ENCODE measurements around the gene SRSF11.

Gene SRSF11

DNA sequence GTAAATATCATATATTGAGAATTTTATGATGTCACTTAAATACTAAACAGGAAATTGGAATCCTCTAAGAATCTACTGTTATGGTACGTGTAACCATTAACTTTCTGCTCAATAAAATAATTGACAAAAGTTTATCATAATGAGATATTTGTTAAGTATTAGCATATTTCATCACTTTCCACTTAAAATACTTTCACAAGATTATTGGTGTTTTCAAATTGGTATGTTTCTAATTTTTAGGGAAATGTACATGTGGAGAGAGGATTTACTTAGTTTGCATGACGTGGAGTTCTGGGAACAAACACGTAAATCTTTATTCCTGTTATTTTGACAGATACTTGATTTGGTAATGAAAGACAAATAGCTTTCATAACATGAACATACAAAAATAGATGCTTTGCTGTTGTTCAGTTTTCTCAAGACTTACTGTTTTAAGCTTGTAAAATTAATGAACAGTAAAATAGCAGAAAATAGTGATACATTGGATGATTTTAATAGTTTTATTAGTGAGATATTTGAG lies 1.6 kb downstream of the SRSF11 start:
- no peak for DNase-seq

DNA sequence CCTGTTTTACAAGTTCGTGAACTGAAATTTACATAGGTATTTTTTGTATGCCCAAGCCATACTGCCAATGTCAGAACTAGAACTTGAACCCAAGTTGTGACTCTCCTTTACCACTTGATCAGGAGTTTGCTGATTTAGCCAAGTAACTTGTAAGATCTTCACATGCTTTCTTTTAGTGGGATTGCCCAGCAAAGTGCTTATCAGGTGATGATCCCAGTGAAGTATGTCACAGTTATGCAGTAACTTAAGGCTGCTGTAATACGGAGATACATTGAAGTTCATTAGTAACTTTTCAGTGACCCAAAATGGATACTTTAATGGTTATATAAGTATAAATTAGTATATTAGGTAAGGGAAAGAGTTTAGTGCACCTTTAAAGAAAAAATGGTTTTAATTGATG lies 3.8 kb downstream of the SRSF11 start:
- DNase-seq, result no peak

DNA sequence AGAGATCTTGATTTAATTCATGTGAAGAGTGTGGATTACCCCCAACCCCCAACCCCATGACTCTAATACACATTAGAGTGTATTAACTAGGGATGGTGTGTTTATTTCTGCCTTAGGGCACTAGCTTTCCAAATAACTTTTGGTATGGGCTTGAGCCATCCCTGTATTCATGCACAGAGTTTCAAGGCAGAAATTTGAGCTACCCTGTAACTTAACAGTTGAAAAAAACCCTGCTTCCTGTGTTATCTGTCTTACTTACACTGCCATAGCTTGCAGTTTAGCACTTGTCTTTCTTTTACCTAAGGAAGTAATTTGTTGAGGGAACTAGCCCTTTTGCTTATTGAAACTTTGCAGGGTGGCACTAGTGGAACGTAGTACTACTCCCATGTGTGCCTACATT lies 6.3 kb downstream of the SRSF11 start:
- peak in 1 of 5 donors; percentile 24 for DNase-seq

DNA sequence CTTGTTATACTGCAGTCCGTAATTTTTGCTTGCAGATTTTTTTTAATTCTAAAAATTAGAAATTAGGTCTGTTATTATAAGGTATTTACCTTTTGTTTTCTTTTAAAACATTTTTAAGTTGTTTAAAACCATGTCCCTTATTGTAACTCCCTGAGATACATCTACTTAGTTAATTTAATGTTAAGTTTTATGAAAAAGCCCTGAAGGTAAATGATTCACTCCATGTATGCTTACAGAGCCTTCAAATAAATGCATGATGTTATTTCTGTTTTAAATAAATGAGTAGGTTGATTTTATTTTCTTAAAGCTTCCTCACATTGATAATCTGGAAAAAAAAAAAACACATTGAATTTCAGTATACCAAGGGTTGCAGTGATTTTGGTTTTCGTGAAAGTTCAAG lies 7.5 kb downstream of the SRSF11 start:
- DNase-seq, result no peak

DNA sequence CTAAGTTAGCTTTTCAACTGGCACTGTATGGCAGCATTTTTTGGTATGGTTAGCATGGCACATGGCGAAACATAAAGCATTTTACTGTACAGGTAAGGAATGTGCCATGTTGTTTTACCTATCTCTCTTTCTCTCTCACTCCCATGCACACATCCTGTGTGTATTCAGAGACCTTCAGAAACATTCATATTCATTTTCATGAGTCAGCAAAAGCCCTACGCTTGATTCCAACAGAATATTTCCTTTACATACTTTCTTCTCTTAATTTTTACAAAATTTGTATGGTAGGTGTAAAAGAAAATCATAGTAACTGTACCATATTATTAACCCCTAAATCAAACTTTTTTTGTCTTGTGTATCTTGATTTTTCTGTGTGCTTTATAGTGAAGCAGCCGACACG lies 10.3 kb downstream of the SRSF11 start:
- no peak for DNase-seq

DNA sequence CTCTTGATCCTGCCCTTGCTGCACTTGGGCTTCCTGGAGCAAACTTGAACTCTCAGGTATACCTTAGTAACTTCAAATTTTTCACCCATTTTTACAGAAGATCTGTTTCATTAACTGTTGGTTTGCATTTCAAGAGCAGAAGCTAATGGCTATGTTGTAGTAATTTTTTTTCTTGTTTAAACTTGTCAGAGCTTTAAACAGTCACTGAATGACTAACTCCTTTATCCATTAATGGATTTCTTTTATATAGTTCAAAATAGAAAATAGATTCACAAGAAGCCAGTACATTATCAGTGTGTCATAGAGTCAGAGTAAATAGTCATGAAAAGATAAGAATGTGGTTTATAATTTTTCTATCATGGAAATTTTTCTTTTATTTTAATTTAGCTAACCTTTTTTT lies 13.6 kb downstream of the SRSF11 start:
- no peak for DNase-seq

DNA sequence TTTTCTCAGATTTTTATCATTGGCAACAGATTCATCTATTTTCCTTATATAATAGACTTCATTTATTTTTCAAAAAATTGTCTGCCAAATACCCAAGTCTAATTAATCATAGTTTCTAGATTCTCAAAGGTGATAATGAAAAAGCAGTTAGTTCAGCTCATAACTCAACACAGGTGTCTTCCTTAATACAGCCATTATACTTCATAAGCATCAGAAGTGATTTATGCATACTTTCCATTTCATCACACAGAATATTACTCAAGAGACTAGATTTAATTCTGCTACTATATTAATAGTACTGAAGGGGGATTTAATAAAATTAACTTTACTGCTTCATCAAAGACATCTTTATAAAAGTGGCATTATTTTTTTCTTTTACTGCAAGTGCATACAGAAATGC lies 18.8 kb downstream of the SRSF11 start:
- DNase-seq, result no peak

DNA sequence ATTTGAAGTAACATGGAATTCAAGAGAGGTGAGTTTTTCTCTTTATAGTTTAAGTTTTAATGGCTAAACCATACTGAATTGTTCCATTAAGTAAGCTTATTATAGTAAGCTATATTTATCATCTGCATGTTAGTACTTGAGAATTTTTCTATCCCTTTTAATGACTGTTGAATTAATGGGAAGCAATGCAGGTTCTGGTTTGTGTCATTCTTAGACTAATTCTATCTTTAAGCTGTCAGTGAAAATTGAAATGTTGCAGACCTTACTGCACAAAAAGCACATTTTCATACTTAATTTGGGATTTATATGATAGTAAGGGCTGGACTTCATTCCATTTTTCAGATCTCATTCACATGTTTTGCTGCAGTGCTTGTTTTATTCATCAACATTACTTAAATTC lies 25.9 kb downstream of the SRSF11 start:
- no peak for DNase-seq

DNA sequence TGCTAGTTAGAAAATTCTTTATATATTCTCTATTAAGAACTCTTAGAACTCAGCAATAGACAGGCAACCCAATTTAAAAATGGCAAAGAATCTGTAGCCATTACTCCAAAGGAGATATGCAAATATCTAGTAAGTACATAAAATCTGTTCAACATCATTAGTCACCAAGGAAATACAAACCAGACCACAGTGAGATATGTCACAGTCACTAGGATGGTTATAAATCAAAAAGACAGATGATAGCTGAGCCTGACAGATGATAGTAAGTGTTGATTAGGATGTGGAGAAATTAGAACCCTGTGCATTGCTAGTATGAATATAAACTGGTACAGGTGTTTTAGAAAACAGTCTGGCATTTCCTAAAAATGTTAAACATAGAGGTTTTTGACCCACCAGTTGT lies 26.6 kb downstream of the SRSF11 start:
- DNase-seq, result peak in 1 of 5 donors; percentile 31

DNA sequence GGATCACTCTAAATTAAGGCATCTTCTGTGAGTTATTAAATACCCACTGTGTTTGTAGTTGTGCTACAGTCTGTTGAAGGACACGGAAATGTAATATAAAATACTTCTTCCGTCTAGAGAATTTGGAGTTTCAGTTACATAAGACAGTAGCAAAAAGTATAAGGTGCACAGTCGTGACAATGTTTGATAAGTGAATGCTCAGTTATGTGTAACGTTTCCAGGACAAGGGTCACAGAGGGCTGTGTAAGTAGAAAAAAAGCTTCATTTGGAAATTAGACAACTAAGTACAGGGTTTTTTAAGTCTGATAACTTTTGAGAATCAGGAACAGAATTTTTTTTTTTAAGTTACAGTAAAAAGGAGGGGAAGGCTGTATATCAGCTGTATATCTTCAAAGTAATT lies 27.5 kb downstream of the SRSF11 start:
- no peak for DNase-seq

DNA sequence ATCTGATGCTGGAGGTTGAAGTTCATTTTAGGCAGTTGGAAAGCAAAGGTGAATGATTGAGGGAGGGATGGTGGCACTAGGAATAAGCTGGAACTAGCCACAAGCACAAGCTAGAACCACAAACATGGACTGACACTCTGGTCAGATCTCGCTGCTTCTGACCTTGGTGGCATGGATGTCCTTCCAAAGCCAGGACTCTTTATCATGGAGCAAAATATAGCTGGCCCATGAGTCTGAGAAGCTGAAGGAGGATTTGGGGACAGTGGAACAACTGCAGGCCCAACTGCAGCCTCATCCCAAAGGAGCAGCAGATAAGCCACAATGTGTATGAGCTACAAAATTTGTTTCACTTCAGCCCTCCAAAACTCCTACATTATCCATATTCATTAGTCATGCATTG lies 35.5 kb downstream of the SRSF11 start:
- DNase-seq, result no peak

DNA sequence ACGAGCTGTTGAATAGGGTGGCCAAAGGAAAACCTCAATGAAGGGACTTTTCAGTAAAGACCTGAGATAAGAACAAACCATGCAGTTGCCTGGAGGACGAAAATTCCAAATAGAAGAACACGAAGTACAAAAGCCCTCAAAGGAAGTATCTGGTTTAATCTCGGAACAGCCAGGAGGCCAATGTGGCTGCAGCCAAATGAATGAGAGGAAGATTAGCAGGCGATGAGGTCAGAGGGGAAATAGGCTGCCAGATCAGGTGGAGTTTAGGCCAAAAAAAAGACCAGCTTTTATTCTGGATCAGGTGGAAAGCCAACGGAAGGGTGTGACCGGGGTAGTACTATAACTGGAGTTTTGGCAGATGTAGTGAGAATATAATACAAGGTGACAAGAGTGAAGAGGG lies 43.7 kb downstream of the SRSF11 start:
- DNase-seq, result no peak

DNA sequence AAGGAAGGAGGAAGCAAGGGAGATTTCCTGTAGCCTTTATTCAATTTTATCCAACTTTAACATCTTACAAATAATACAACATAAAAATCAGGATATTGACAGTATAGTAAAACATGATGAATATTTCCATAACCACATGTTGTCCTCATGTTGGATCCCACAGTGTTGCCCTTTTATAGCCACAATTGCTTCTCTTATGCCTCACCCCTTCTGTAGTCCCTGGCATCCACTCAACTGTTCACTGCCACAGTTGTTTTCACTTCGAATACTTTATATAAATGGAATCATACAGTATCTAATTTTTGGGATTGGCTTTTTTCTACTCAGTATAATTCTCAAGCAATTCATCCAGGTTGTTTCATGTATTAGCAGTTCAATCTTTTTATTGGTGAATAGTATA lies 44.8 kb downstream of the SRSF11 start:
- DNase-seq, result no peak

DNA sequence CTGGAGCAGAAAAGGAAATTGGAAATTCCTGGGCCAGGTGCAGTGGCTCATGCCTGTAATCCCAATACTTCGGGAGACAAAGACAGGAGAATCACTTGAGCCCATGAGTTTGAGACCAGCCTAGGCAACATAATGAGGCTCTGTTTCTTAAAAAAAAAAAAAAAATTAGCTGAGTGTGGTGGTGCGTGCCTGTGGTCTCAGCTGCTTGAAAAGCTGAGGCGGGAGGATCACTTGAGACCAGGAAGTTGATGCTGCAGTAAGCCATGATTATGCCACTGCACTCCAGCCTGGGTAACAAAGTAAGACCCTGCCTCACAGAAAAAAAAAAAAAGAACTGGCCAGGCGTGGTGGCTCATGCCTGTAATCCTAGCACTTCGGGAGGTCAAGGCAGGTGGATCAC lies 56.7 kb downstream of the SRSF11 start:
- DNase-seq, result no peak

DNA sequence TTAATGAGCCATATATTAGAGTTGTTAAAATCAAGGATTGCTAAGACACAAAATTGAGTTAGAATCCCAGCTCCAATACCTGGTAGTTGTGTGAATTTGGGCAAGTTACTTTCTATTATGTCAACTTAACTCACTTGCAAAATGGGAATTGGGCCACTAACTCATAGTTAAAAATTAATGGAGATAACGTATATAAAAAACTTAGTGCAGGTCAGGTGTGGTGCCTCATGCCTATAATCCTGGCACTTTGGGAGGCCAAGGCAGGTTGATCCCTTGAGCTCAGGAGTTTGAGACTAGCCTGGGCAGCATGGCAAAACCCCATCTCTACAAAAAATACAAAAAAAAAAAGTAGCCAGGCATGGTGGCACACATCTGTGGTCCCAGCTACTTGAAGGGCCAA lies 57.5 kb downstream of the SRSF11 start:
- DNase-seq, result no peak

DNA sequence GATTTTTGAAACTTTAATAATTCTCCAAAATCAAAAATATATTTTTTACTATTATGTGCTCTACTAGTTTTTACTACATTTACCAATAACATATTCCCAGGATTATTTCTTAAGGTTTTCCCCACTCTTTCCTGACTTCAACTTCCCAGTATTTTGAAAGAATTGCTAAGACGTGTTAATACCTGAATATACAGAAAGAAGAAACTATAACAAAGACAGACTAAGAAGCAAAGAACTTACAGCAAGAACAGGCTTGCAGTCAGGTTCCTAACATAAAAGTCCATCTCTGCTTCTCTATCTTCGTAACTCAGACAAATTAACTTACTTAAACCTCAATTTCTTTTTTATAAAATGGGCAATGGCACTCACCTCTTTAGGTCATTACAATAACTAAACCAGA lies 63.2 kb downstream of the SRSF11 start:
- DNase-seq, result no peak

DNA sequence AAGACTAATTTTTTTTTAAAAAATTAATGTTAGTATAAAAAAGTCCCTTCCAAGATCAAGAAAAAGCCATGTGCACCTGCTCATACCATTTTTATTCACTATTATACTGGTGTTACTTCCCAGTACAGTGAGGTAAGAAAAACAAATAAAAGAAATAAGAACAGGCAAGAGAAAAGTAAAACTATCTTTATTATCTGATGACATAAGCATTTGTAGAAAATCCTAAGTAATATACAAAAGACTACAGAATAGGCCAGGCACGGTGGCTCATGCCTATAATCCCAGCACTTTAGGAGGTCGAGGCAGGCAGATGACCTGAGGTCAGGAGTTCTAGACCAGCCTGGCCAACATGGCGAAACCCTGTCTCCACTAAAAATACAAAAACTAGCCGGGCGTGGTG lies 65.3 kb downstream of the SRSF11 start:
- DNase-seq, result no peak

DNA sequence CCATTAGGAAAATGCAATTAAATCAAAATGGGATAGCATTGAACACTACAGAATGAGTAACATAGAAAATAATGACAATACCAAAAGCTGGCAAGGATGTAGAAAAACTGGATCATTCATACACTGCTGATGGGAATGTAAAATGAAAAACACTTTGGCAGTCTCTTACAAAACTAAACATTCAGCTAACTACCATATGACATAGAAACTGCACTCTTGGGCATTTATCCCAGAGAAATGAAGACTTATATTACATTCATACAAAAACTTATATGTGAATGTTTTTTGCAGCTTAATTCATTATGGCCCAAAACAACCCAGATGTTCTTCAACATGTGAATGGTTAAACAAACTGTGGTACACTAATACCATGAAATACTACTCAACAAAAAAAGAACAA lies 67.0 kb downstream of the SRSF11 start:
- no peak for DNase-seq

DNA sequence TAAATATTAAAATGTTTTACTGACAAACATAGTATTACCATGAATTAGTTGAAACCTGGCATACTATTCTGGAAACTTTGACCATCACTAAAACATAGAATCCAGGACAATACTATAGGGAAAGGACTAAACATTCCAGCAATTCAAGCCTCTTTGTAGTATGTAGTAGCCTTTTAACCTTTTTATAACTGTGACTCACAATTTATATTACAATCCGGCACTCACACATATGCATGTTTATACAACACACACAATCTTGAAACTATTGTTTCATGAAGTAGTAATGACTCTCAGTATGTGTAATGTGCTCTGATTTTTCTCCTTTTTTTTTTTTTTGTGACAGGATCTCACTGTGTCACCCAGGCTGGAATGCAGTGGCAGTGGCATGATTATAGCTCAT lies 69.0 kb downstream of the SRSF11 start:
- no peak for DNase-seq

DNA sequence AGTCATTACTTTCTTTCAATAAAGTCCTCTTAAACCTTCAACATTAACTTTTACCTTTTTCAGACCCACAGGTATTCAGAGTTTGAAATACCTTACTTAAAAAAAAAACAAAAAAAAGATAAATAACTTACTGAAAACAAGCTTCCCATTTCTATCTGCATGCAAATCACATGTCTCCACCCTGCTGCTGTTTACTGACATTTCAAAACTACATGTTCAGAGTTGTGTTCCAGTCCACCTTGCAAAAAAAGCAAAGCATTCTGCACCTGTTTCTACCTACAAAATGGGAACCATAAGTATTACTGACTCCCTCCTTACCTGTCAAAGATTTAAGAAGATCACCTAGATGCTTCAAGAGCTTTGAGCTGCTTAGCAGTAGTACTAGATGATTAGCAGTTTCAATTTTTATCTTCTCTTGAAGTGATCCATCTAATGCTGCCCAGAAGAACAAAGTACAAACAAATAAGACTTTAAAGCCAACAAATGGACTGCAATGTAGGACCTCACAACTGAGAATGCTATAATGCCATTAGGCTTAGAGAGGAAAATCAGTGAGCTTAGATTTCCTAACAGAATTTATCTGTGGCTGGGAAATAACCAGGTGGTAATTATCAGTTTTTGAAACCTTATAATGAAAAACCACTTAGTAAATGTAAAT lies 72.1 kb downstream of the SRSF11 start:
- DNase-seq, result no peak

DNA sequence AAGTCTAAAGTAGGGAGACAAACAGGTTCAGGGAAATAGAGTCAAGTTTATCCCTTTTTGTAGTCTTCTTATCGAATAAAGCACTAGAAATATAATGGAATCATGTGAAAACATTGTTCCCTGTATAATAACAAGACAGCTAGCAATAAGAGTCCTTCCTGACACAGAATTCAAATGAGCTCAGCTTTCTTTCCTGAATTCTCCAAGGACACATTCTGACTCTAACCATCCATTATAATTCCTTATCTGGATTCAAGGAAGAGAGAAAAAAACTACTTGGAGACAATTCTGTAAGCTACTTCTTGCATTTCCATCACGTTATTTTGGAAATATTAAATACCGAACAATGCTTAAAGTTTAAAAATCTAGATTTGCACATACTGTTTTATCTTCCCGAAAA lies 74.6 kb downstream of the SRSF11 start:
- no peak for DNase-seq

DNA sequence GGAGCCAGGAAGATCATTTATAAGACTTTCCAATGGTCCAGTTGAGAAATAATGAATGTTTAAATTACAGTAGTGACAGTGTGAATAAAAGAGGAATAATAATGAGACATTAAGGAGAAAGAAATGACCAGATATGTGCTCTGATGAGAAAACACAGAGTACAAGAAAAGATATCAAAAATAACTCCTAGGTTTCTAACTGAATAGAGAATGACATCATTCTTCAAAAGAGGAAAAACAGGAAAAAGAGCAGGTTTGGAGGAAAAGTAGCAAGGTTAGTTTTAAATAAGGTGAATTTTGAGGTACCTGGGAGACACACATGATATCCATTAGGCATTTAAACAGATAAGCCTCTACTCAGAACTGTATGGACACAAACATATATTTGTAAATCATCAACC lies 78.3 kb downstream of the SRSF11 start:
- no peak for DNase-seq
